OCI-LY3 (cell line): ENCODE data around the gene LDLRAD4.

ENCODE experiments used
- H2AFZ ChIP-seq: fragments of 200-600, 300-600 bp; shearing (Covaris generic); 2 replicates; pipeline ENCODE4 v1.6.0; 2014; ENCODE audit warnings: antibody characterized with exemption, low read depth, low read length
- H3K27ac ChIP-seq: fragments of 200-600, 300-600 bp; sonication (generic); 2 replicates; pipeline ENCODE4 v1.5.1; 2014; ENCODE audit warnings: mild to moderate bottlenecking, low read length, moderate library complexity, mixed read lengths
- H3K27me3 ChIP-seq: fragments of 200-600, 300-600 bp; sonication (generic); 2 replicates; pipeline ENCODE4 v1.6.1; 2014; ENCODE audit warnings: low read depth, low read length, mixed read lengths
- H3K36me3 ChIP-seq: fragments of 200-600, 300-600 bp; sonication (generic); replicated peaks from 2 replicates; pipeline ENCODE3; 2014; ENCODE audit warnings: low read depth, low read length, mixed read lengths
- H3K4me1 ChIP-seq: fragments of 300-600, 200-600 bp; sonication (generic); 2 replicates; pipeline ENCODE4 v1.6.1; 2014; ENCODE audit warnings: low read length, mixed read lengths
- H3K4me2 ChIP-seq: fragments of 200-600, 300-600 bp; sonication (generic); 2 replicates; pipeline ENCODE4 v1.6.1; 2014; ENCODE audit warnings: low read length, mixed read lengths
- H3K4me3 ChIP-seq: fragments of 300-600, 200-600 bp; sonication (generic); 2 replicates; pipeline ENCODE4 v1.5.1; 2014; ENCODE audit warnings: antibody characterized with exemption, mild to moderate bottlenecking, low read length, moderate library complexity
- H3K79me2 ChIP-seq: fragments of 300-600, 200-600 bp; shearing (Covaris generic); 2 replicates; pipeline ENCODE4 v1.6.1; 2014; ENCODE audit warnings: mild to moderate bottlenecking, low read length, mixed read lengths
- H3K9ac ChIP-seq: fragments of 300-600, 200-600 bp; shearing (Covaris generic); 2 replicates; pipeline ENCODE4 v1.6.0; 2014; ENCODE audit warnings: mild to moderate bottlenecking, low read length, moderate library complexity
- H3K9me3 ChIP-seq: fragments of 200-600, 300-600 bp; shearing (Covaris generic); 2 replicates; pipeline ENCODE4 v1.6.1; 2014; ENCODE audit warnings: low read length, mixed read lengths; ENCODE audit not compliant: insufficient read depth
- H4K20me1 ChIP-seq: fragments of 200-600, 300-600 bp; sonication (generic); 2 replicates; pipeline ENCODE4 v1.6.1; 2016; ENCODE audit warnings: low read length, mixed read lengths; ENCODE audit not compliant: insufficient read depth
- CTCF ChIP-seq: fragments of 200-600, 300-600 bp; sonication (generic); IDR thresholded peaks from 2 replicates; pipeline ENCODE4 v1.5.1; 2014; ENCODE audit warnings: antibody characterized with exemption, low read length, low read depth
- EZH2phosphoT487 ChIP-seq: fragments of 200-600 bp; shearing (Covaris generic); IDR thresholded peaks from 2 replicates; pipeline ENCODE4 v1.6.1; 2018; ENCODE audit warnings: antibody characterized with exemption, mixed run types, low read depth

LDLRAD4 gene

GRCh38 chr18:13269013-13269280 is 50.4 kb downstream of the LDLRAD4 start:
- H3K4me1 ChIP-seq = no peaks in the 10 kb centered on the region
- H3K27ac ChIP-seq = no peak overlapping the region
- H3K27me3 ChIP-seq = peaks cover 11% of the 10 kb centered on the region; the same call in 1 of the 2 replicates
- no peaks in the 10 kb centered on the region for H3K79me2 ChIP-seq
- H3K4me3 ChIP-seq = no peak overlapping the region
- H4K20me1 ChIP-seq = no peaks in the 10 kb centered on the region
- no peaks in the 10 kb centered on the region for H3K9me3 ChIP-seq
- no peak overlapping the region for H3K4me2 ChIP-seq
- H3K36me3 ChIP-seq = no peaks in the 10 kb centered on the region
- no peak overlapping the region for H3K9ac ChIP-seq
- no peak for TF ChIP-seq EZH2phosphoT487
- no peak for TF ChIP-seq CTCF
- no peak overlapping the region for H2AFZ ChIP-seq

- no peaks in the 10 kb centered on the region for H4K20me1 ChIP-seq
- peaks cover 16% of the 10 kb centered on the region; the same call in 1 of the 2 replicates for H3K27me3 ChIP-seq
Measured at GRCh38 chr18:13269521-13270011, 51.0 kb downstream of the LDLRAD4 start.

GRCh38 chr18:13270279-13270855 is 51.8 kb downstream of the LDLRAD4 start:
- H3K27ac ChIP-seq = no peak overlapping the region
- no peak overlapping the region for H3K4me2 ChIP-seq
- no peak overlapping the region for H2AFZ ChIP-seq
- H3K27me3 ChIP-seq = peaks cover 16% of the 10 kb centered on the region; the same call in 1 of the 2 replicates
- H3K4me3 ChIP-seq = no peak overlapping the region
- TF ChIP-seq CTCF (no peak), EZH2phosphoT487 (no peak)
- H3K36me3 ChIP-seq = no peaks in the 10 kb centered on the region
- H3K4me1 ChIP-seq = no peaks in the 10 kb centered on the region
- no peaks in the 10 kb centered on the region for H4K20me1 ChIP-seq
- H3K9ac ChIP-seq = no peak overlapping the region
- H3K9me3 ChIP-seq = no peaks in the 10 kb centered on the region
- no peaks in the 10 kb centered on the region for H3K79me2 ChIP-seq

More at GRCh38 chr18:13269521-13270011, 51.0 kb downstream of the LDLRAD4 start:
- Histone ChIP-seq H3K36me3 (no peaks in the 10 kb centered on the region), H2AFZ (no peak overlapping the region), H3K27ac (no peak overlapping the region), H3K4me2 (no peak overlapping the region), H3K79me2 (no peaks in the 10 kb centered on the region), H3K4me1 (no peaks in the 10 kb centered on the region), H3K4me3 (no peak overlapping the region), H3K9me3 (no peaks in the 10 kb centered on the region), H3K9ac (no peak overlapping the region)
- TF ChIP-seq EZH2phosphoT487 = no peak
- no peak for TF ChIP-seq CTCF

- Histone ChIP-seq H3K36me3 (no peaks in the 10 kb centered on the region), H3K4me3 (no peak overlapping the region), H3K9me3 (no peaks in the 10 kb centered on the region), H3K9ac (no peak overlapping the region), H3K4me2 (no peak overlapping the region), H3K79me2 (no peaks in the 10 kb centered on the region), H4K20me1 (no peaks in the 10 kb centered on the region), H3K4me1 (no peaks in the 10 kb centered on the region), H3K27ac (no peak overlapping the region), H3K27me3 (peaks cover 16% of the 10 kb centered on the region; the same call in 1 of the 2 replicates), H2AFZ (no peak overlapping the region)
- TF ChIP-seq EZH2phosphoT487 (no peak), CTCF (no peak)
Measured at GRCh38 chr18:13271302-13271911, 52.8 kb downstream of the LDLRAD4 start.
